ENCODE results near the gene CFAP107.
"Not testable (repeated sequence)": the region's sequence is repeated elsewhere in the genome, so short reads cannot be mapped to it uniquely, and the experiment has no call there.

Gene CFAP107

DNA sequence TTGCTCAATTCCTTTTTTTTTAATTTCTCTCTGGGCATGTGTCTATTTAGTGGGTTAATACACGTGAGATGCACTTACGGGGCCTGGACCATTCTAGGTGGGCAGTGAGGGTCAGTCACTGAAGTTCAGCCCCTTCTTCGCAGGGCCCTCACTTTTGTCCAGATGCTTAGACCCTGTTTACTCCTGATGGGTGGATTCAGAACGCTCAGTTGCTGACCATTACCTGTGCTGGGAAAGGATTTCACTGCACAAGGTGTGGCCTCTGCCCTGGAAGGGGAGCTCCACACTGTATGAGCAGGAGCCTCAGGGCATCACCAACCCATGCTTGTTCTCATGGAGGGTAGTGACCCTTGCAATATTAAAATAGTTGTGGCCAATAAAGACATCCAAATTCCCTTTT, 32.1 kb downstream of the CFAP107 start:
- DNase-seq (ENCODE audit: low spot score), result no peak
- no peak for FAIRE-seq

DNA sequence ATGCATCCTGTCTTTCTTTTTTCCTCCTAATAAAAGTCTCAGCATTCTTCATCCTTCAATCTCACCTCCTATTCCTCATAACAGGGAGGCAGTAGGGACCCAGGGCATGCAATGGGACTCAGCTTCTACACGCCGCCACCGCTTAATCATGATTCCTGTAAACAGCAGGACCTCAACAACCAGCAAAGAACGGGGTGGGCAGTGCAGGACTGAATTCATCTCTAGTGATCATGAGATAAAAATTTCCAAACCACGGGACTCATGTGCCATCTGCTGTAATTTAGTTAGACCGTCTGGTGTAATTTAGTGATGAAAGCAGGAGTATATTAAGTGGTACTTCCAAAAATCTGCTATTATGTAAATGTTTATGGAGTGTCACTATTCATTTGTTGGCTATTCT, 32.9 kb downstream of the CFAP107 start:
- DNase-seq (ENCODE audit: low spot score) (no peak), FAIRE-seq (no peak)

GRCh38 chr1:12781488-12781887, 35.5 kb downstream of the CFAP107 start:
- DNase-seq (ENCODE audit: low spot score), result not testable (repeated sequence)

DNA sequence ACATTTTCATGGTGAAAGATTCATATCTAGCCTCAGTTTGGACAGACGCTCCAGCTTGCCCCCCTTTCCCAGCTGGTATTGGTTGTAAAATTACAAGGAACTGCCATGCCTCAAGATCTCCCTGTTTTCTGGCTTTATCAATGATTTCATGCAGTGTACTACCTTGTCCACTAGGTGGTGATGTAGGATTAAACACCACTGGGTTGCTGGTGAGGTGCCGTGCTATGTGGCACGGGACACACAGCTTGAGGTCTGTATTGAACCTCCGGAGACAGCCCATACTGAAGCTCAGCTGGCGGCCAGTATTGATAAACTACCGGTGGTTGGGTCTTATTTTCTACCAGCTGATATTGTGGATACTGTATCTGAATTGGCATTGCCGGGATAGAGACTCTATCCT, 37.8 kb downstream of the CFAP107 start:
- FAIRE-seq; DNase-seq (ENCODE audit: low spot score): not testable (repeated sequence)

More at GRCh38 chr1:12781488-12781887, 35.5 kb downstream of the CFAP107 start:
- FAIRE-seq, result peak; percentile 28

- DNase-seq (ENCODE audit: low spot score); FAIRE-seq: not testable (repeated sequence)
These were observed 38.7 kb downstream of the CFAP107 start for GRCh38 chr1:12784729-12785128.

- DNase-seq (ENCODE audit: low spot score); FAIRE-seq: not testable (repeated sequence)
These were observed 45.1 kb downstream of the CFAP107 start, which contains the start of gene PRAMEF1 for GRCh38 chr1:12791097-12791496. Gene PRAMEF1 (plus strand): TSS chr1:12791397. CDS start chr1:12793228, 1,831 bp downstream.

- DNase-seq (ENCODE audit: low spot score), result no peak
- FAIRE-seq, result no peak
These were observed 52.9 kb downstream of the CFAP107 start for GRCh38 chr1:12798911-12799310.

DNA sequence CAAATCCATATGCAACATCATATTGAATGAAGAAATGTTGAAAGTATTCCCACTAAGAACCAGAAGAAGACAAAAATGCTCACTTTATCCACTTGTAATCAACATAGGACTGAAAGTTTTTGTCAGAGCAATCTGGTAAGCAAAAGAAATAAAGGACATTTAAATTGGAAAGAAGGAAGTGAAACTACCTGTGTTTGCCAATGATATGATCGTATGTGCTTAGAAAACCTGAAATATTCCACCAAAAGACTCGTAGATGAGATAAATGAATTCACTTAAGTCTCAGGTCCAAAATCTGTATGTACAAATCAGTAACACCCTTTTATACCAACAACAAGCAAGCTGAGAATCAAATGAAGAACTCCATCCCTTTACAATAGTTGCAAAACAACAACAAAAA, 53.7 kb downstream of the CFAP107 start:
- no peak for DNase-seq (ENCODE audit: low spot score)
- no peak for FAIRE-seq

DNA sequence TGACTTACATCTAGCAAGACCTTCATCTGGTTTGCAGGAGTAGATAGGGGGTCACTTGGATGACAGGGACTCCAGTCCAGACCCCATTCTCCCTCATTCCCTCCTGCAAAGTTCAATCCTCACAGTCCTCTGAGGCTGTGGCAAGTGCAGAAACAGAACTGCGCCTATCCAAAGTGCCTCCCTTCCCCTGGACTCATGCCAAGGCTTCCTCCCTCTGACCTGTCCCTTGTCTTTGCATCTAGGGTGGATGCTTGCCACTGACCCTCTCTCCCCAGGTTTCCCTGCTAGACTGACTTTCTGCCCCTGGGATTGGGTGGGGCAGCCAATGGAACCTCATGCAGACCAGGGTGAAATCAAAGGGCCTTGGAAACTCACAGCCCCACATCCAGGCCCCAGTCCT, 63.9 kb downstream of the CFAP107 start:
- DNase-seq (ENCODE audit: low spot score), result no peak
- FAIRE-seq, result no peak

DNA sequence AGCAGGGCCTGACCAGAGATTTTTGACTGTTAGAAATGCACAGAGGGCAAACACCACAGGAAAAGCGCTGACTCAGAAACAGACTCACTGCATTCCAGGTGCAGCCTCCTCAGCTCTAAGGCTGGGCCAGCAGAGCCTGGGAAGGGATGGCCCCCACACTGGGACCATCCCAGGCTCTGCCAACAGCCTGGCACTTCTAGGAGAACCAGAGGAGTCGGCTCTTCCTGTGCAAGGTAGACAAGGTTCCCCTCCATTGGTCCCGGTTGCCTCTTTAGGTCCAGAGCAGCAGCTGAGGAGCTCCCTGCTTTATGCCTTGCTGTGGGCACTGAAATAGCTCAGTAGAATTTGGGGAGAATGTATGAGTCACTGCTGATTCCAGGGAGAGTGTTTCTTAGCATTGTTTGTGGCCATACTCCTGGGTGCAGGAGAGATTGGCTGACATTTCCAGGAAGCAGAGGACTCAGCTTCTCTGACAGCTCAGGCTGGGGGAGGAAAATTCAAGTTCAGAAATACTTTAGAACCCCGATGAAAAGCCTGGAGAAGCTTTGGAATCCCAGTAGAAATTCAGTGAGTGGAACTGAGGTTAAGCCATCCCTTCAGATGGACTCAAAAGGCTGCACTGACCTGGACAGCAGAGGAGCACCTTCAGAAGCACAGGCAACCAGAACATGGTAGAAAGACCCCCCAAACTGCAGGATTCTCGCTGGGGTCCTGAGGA, 64.8 kb downstream of the CFAP107 start:
- FAIRE-seq (no peak), DNase-seq (ENCODE audit: low spot score) (no peak)

GRCh38 chr1:12811409-12811784, 65.4 kb downstream of the CFAP107 start:
- FAIRE-seq, result no peak
- DNase-seq (ENCODE audit: low spot score), result no peak

Data from RCC 7860 (cell line).